HG02571 (cell line): ENCODE results near the gene DAAM2.

Source experiments
- ATAC-seq: cut with Tn5 transposase; IDR thresholded peaks from one replicate; pipeline ENCODE4 v1.9.1; 2021; ENCODE audit warnings: mild to moderate bottlenecking, moderate library complexity; ENCODE audit not compliant: unreplicated experiment

The DAAM2 gene

DNA sequence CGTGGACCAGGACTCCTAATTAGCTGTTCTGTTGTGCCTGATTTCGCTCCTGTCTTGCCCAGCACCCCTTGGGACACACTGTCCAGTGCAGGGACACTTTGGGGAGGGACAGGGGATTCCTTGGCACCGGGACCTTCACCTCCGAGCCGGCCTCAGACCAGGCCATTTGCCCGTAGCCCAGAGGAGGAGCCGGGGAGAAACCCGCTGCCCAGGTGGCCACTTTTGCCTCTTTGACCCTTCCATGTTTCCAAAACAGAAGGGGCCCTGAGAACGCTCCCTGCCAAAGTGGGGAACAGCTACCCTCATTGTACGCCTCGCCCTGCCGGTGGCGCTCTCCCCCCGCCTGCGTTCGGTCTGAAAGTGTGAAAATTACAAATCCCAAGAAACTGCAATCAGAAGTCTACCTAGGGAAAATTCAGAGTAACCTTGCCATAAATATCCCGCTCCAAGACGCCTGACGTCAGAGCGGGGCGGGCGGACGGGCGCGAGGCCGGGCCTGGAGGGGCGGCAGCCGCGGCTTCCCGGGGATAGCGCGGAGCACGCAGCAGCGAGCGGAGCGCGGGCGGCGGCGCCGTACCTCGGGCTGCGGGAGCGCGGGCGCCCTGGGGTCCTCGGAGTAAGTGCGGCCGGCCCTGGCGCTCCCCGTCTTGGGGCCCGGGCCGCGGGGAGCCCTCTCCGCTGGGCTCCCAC is at the start of gene DAAM2:
DAAM2 (plus strand) TSS at position 527 of the 690 bp plus-strand sequence. CDS start 63,927 bp downstream, outside the sequence.
- ATAC-seq: no peak

DNA sequence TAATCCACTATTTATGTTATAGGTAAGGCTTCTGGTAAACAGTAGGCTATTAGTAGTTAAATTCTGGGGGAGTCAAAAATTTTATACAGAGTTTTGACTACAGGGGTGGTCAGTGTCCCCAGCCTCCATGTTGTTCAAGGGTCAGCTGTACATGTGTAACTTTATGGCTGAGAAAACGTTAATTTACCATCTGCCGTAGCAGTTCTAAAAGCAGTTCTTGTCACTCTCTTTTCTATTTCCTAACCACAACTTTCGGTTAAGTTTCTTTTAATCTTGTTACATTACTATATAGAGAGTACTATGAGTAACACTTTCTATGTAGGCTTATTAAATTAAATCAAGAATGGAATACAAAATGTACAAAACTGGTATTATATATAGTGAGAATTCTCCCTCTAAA is 45.4 kb upstream of the DAAM2 start:
- no peak for ATAC-seq

DNA sequence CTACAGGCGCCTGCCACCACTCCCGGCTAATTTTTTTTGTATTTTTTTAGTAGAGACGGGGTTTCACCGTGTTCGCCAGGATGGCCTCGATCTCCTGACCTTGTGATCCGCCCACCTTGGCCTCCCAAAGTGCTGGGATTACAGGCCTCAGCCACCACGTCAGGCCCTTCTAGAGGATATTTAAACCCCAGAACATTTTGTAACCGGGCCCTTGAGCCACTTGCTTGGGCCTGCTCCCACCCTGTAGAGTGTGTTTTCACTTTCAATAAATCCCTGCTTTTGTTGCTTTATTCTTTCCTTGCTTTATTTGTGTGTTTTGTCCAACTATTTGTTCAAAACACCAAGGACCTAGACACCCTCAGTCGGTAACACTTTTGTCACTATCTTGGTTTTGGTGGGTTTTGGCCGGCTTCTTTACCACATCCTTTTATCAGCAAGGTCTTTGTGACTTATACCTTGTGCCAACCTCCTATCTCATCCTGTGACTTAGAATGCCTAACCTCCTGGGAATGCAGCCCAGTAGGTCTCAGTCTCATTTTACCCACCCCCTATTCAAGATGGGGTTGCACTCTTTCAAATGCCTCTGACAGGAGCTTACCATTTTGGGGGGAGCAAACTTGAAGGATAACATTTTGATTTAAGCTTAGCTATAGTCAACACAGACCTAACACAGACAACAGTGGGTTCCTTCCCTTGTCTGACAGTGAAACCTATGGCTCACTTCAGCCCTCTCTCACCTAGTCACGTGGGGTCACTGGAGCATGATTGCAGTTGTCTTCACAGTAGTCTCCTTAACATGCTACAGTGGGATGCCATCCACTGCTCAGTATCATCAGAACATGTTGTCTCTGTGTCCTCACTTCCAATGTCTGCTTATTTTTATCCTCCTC is 39.1 kb upstream of the DAAM2 start:
- ATAC-seq: no peak

DNA sequence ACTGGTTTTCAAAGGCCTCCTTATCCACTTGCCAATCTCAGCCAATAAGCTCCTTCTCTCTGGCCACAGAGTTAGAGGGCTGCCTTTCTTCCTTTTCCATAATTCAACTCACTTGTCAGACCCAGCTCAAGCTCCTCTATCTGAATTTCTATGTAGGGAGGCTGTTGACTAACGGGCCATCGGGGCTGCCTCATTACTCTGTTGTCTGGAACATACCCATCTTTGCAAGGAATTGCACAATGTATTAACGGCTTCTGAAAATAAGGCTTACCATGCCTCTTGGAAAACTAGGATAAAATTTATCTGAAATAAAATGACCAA is 38.5 kb upstream of the DAAM2 start:
- ATAC-seq: no peak

DNA sequence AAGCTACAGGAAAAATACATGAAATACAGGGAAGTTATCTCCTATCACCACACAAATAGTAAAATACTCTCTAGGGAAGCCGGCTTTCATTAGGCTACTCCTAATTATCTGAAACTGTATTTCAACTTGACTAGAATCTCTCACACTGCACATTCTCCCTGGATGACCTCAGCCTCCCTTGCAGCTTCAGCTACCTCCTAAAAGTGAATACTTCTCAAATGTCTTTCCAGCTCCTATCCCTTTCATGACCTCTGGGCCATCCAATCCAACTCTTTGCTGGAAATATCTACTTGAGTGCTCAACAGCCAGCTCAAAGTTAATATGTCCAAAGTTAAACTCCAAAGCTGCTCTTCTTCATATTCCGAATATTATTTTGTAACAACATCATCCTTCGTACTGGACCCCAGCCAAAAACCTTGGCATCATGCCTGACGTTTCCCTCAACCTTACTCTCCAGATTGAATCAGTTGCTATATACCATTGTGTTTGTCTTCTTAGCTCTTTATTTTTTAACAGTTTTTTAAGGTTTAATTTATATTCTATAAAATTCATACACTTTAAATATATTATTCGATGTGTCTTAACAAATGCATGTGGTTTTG is 37.6 kb upstream of the DAAM2 start:
- no peak for ATAC-seq

DNA sequence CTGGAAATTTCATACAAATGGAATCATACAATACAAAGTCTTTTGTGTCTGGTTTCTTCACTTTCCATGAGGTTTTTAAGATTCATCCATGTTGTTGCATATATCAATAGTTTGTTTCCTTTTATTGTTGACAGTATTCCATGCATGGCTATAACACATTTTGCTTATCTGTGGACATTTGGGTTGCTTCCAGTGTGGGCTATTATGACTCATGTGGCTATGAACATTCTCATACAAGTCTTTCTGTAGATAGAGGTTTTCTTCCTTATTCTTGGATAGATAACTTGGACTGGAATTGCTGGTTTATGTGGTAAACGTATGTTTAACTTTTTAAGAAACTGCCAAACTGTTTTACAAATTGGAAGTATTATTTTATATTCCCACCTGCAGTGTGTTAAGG is 36.9 kb upstream of the DAAM2 start:
- no peak for ATAC-seq

DNA sequence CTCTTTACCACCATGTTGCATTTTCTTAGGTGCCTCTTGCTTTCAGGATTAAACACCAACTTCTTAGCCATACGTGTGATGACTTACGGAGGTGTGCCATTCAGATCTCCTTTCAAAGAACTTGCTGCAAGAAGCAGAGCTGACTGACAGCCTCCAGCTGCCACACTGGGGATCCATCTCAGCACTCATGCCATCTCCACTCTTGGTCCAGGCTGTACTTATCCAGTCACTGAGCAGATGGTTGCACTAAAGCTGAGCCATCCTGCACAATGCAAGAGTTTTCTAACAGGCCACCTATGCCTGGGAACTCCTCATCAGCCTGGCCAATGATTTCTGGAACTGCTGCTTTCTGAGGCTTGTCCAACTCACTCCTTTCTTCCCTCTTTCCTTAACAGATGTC is 35.6 kb upstream of the DAAM2 start:
- no peak for ATAC-seq

DNA sequence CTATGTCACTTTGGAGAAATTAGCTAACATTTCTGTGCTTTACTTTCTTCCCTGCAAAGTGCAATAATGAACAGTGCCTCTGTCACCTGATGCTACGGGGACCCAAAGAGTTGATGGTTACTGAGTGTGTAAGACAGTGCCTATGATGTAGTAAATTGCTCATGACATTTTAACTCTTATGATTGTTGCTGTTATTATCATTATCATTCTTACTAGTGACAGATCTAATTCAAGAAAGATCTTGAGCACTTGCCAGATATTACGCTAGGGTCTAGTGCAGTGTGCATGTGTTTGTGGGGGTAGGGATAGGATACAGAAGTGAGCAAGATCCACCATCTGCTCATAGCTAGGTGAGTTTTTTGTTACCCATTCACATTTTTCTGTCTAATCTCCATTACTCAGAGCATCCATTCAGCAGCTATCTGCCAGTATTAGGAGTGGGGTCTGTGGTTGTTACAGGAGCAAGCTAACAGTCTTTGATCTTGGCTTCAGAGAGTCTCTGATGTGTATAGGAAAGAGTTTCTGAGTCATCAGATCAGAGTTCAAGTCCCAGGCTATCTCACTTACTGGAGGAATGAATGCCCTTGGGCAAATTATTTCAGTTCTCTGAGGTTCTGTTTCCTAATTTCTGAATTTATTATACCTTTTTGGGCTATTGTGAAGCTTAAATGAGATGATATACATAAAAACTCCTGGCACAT is 33.1 kb upstream of the DAAM2 start:
- ATAC-seq: no peak

DNA sequence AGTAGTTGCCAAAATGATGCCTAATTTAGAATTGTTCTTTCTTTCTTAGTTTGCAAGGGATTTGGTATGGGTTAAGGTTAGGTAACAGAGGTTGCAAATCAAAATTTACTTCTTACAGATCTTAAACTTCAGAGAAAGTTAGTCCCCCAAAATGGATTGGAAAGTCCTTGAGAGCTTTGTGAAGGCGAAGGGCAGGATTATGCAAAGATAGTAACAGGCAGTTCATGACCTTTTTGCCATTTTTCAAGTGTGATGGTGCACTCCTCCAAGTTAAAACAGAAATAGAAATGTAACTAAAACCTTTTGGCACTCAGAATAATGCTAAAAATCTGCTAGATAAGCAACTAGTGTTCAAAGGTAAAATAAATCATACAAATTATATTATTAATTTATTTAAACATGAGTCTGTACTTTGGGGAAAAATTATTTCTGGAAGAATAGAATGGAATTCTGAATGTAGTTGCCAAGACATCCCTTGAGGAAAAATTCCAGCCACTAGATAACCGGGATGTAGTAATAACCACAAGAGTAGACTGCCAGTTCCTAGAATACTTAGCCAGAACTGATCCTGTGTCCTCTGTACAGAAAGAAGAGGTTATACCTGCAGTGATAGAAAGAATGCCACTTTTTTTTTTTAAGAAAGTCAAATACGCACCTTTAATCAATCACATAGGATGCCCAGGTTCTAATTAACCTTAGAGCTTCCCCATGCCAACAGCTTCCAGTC is 31.8 kb upstream of the DAAM2 start:
- ATAC-seq: no peak

DNA sequence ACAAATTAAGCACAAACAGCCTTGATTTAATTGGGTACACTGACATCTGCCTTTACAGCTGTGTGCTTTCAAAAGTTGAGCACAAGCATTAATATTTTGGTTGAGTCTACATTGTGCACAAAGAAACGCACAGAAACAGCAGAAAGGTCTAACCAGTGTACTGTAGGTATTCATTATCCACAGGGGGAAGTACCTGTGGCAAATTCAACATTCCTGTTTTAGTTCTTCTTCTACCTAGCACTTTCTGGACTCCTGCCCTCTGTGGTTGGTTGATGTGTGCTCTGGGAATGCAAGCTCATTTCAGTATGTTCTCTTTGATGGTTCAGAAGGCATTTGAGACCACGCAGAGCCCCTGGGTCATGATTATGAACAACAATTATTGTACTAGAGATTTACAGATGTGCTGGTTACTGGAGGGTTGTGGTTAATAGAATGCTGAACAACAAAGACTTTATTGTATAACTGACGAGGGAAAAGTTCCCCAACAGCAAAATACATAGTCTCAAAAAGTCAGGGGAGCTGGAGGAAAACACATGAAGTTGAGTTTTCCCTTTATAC is 26.6 kb upstream of the DAAM2 start:
- ATAC-seq: no peak

DNA sequence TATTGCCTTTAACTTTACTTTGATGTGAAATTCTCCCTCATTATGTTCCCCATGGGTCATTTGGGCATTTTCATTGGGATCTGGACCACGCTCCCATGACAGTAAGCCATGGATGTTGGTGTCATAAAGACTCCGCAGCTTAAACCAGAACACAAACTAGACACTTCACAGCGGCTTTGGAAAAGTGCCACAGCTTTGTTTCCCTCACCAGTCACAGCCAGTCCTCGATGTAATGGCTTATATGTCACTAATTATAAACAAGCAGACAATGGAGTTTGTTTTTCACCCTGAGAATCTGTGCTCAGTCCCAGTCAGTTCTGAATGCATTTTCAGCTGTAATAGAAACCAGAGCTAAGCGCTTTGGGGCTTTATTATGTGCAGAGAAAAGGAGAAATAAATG is 23.2 kb upstream of the DAAM2 start:
- ATAC-seq: no peak

DNA sequence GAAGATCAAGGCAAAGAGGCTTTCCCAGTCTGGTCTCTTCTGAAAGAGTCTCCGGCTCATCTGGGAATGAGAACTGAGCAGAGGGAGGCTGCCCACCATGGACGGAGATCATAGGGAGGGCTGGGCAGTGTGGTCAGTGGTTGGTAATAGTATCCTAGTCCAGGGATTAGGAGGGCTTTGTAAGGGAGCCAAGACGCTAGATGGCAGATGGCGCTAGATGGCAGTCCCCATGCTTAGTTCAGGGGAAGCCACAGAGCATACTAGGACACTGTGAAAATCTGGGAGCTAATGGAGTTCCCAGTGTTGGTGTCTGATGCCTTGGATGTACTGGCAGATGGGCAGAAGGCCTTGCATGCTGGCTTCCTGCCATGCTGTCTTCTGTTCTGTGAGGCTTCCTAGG is 21.7 kb upstream of the DAAM2 start:
- ATAC-seq: no peak

DNA sequence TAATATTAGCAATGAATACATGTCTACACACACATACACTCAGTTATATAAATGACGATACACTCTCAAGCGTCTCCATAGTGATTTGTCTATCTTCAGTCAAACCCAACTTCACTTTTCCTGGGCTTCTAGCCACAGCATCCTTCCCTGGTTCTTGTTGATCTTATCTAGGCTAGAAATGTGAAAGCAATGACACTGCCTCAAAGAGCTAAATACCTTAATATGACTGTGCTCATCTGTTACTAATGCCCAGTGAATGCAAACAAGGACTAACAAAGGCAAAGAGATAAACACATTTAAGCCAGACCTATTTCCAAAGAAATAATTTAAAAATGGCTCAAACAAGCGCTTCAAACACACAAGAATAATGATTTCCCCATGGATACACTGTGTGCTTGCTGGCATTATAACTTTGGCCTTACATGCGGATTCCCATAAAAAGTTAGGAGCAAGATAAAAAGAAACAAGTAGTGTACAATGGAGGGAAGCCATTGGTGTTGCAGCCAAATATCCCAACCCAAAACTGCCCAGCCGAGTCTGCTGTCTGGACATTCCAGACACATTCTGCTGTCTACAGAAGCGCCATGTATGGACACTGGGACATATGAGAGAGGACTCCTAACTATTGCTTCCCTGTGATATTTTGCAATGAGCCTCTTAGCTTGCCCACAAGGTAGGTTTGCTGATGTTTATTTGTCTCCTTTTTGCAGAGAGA is 19.5 kb upstream of the DAAM2 start:
- ATAC-seq: no peak

DNA sequence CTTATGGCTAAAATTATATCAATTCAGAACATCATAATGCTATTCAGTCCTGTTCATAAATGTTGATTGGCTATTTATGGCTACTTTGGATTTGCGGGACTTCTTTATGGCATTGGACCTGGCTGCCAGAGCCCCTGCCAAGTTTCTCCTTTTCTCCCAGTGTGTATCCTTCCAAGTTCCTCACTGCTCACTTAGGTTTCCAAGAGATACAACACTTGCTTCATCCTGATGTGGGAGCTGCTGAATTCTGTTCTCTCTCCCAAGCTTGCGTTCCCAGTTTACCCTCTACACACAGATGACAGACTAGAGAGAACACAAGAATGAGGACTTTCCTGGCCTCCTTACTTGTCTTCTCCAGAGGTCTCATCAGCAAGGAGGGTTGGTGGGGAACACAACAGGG is 18.4 kb upstream of the DAAM2 start:
- no peak for ATAC-seq

DNA sequence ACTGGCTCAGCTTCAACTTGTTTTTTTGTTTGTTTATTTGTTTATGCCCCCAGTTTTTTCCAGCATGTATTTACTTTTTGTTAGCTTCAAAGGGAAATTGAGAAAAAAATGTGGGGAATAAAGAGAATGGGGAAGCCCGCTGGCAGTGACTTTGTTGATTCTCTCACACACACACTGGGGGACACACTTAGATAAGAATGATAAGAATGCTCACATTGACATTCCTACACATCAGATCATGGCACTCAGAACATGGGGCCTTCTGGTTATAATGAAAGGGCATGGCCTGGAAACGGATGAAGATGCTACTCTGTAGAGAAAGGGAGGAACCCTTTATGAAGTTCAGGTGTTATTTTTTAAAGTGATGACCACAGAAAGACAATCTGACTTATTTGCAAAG is 15.6 kb upstream of the DAAM2 start:
- ATAC-seq: no peak

DNA sequence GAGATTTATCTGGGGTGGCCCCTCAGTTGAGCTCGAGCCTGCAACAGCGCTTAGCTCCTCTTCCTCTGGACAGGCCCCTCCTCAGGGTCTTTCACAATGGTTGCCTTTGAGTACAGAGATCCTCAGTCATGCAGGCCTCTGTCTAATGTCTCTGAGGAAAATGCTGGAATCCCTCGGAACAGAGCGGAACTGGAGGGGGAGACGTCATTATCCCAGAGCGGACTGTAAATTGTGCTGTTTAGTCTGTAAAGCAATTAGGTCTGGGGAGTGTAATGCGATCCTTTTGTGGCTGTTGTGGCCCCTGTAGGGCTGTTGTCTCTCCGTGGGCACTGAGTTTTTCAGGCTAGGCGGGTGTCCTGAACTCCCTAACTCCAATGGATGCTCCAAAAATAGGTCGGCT is 15.0 kb upstream of the DAAM2 start:
- ATAC-seq: no peak

DNA sequence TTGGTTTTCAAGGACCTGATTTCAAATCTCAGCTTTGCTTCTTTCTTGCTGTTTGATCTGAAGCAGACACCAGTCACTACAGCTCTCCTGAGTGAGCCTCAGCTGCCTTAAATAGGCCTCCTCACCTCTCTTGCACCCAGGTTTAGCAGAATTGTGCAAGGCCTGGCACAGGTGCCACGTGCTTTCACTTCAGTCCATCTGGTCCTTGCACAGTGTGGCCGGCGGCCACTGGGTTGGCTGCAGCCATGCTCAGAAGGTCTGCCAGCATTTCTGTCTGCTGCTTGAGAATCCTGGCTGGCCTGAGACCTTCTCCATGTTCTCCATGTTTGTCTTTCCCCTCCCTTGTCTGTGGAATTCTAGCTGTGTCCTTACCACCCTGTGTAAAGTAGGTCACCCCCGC is 14.5 kb upstream of the DAAM2 start:
- no peak for ATAC-seq

DNA sequence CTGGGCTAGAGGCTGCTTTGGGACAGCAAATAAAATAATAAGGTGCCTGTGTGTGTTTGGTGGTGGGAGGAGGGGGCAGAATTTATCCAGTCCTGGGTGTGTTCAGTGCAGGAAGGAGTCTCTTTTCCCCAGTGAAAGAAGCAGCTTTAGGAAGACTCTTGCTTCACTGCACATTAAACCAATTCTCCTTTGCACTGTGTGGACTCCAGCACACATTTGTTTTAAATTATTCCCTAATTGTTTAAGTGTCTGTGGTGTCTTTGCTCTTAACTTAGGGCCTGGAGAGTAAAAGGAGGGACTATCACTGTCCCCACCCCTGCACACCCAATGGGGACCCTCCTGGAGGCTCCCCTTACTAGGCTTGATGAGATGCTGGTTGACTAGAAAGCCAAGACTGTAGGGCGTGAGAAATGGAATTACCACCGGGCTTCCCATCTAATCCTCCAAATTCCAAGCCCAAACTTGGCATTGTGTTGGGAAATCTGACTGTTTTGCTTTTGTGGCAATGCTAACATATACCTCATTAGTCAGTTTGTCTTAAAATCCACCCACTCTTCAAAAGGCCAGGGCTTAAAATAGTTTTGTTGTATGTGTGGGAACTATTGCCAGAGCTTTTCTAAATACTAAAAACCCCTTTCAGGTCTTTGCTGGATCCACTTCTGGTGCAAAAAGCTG is 13.5 kb upstream of the DAAM2 start:
- no peak for ATAC-seq

DNA sequence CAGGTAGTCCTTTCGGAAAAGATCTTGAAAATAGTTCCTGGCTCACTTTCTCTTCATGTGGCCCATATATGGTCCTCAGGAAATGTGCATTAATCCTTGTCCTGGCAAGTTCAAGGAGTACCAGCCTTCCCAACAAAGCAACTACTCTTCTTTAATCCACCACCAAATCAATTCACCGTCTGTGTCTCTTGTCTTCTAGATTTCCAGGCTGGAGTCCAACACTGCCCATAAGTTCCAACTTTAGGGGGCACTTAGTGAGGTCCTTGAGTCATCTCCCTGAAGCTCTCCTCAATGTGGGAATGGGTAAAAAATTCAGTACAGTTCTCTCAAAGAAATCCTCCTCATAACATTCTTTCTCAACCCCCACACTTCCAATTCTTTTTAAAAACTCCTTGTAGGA is 6.9 kb upstream of the DAAM2 start:
- no peak for ATAC-seq
